Measurements from ENCODE around the gene HOXA7.

GRCh38 chr7:27148756-27149641, 7.5 kb downstream of the HOXA7 start:
- TF ChIP-seq EZH2phosphoT487 (IDR thresholded peaks at IDR 0.05; ENCODE audit: insufficient read depth, low read depth), result 0 out of 2 replicates have a peak, but pooled peaks have one; percentile 5
- no peak for TF ChIP-seq EZH2 (IDR thresholded peaks at IDR 0.05; ENCODE audit: insufficient read depth, poor library complexity, severe bottlenecking)
